Right atrium auricular region (tissue), 2 donors: Measurements from ENCODE around the gene TBXT. TPM values are rescaled to one million over a fixed set of nuclear protein-coding genes. Genes with fewer than 3 reads are reported as not detected.

ENCODE experiments used
- DNase-seq: peaks from one replicate; pipeline ENCODE4 v3.0.0-alpha.2; 2019; ENCODE audit warnings: low spot score
- H3K27ac ChIP-seq, 2 donors: fragments of 200-600 bp; sonication (generic); 1 replicate in 1 of 2; 2 replicates in 1 of 2; pipeline ENCODE4 v1.5.1; 2016 to 2019
- H3K27me3 ChIP-seq, 2 donors: fragments of 200-600 bp; sonication (generic); one replicate each; pipeline versions ENCODE4 v1.5.1 to v1.6.0; 2017 to 2019
- H3K36me3 ChIP-seq: fragments of 200-600 bp; sonication (generic); one replicate; pipeline ENCODE4 v1.5.1; 2016
- H3K4me1 ChIP-seq, 2 donors: fragments of 200-600 bp; sonication (generic); one replicate each; pipeline versions ENCODE4 v1.5.1 to v1.6.0; 2017 to 2019
- H3K4me3 ChIP-seq, 2 donors: fragments of 200-600 bp; sonication (generic); 1 replicate in 1 of 2; 2 replicates in 1 of 2; pipeline ENCODE4 v1.5.1; 2017 to 2019; ENCODE audit warnings: mild to moderate bottlenecking in 1 of 2, moderate library complexity in 1 of 2
- H3K9me3 ChIP-seq, 2 donors: fragments of 200-600 bp; sonication (generic); one replicate each; pipeline ENCODE4 v1.5.1; 2019
- CTCF ChIP-seq, 2 donors: fragments of 200-600 bp; sonication (generic); IDR thresholded peaks; one replicate each; pipeline ENCODE4 v1.5.1; 2019; ENCODE audit warnings: antibody characterized with exemption in 2 of 2
- total RNA-seq, 2 donors: library from RNA; depleted of rRNA; stranded (reverse); fragments of >200 nt; gene quantifications; one replicate each; pipeline ENCODE4 v1.1.0, GENCODE V29; 2016

The TBXT gene
- total RNA-seq, 2 donors from 2014 or later, result not detected

DNA sequence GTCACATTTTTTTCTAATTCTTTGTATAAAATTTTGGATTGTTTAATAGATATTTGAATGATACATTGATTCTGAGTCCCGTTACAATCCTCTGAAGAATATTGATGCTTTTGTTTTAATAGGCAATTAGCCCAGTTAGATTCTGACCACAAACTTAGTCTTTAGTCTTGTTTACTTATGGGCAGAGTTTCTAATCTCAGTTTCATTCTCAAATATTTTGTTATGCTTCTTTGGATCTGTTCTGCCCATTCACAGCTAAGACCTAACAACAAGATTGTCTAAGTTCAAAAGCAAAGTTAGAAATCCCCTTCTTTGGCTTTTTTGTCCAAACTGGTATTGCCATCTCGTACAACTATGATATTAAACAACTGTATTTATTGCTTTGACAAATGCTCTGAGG is 58.0 kb downstream of the TBXT start:
- TF ChIP-seq CTCF (IDR thresholded peaks at IDR 0.05), result no peak
- Histone ChIP-seq H3K27me3 (no peaks in the 10 kb centered on the region), H3K9me3 (no peaks in the 10 kb centered on the region), H3K4me1 (no peaks in the 10 kb centered on the region), H3K27ac (no peak overlapping the region), H3K4me3 (no peak overlapping the region), H3K36me3 (no peaks in the 10 kb centered on the region)
- DNase-seq, result no peak

Other genes with a start within 250 kb of the TBXT start
- not detected for gene PRR18, start 140.5 kb upstream of the TBXT start, total RNA-seq
- gene SFT2D1, start 174.7 kb upstream of the TBXT start, total RNA-seq, result 10 to 100 TPM; 29.4 TPM
- gene MPC1, start 215.1 kb upstream of the TBXT start, total RNA-seq, result 100 to 1,000 TPM; 250 to 616 TPM